H1 (cell line): ENCODE measurements around the gene LEMD1. TPM values are rescaled to one million over a fixed set of nuclear protein-coding genes. Genes with fewer than 3 reads are reported as not detected.

Source experiments
- FOSL1 ChIP-seq: IDR thresholded peaks from 2 replicates; pipeline ENCODE4 v1.6.1; 2011; ENCODE audit warnings: mild to moderate bottlenecking, low read depth, low read length, moderate library complexity; ENCODE audit not compliant: insufficient read depth
- GABPA ChIP-seq: IDR thresholded peaks from 2 replicates; pipeline ENCODE4 v1.6.1; 2011; ENCODE audit warnings: mild to moderate bottlenecking, low read length, moderate library complexity, borderline replicate concordance; ENCODE audit not compliant: insufficient read depth
- KDM4A ChIP-seq: IDR thresholded peaks from one replicate; pipeline ENCODE4 v1.7.1; 2012; ENCODE audit warnings: low read depth, mild to moderate bottlenecking, moderate library complexity, low read length, inconsistent platforms; ENCODE audit not compliant: severe bottlenecking
- POLR2AphosphoS5 ChIP-seq: IDR thresholded peaks from 2 replicates; pipeline ENCODE4 v1.6.1; 2011; ENCODE audit warnings: low read depth, low read length
- RBBP5 ChIP-seq: IDR thresholded peaks from 2 replicates; pipeline ENCODE4 v1.7.1; 2012; ENCODE audit warnings: low read depth, mild to moderate bottlenecking, inconsistent platforms, low read length, moderate library complexity, borderline replicate concordance
- TAF7 ChIP-seq: optimal IDR thresholded peaks from 2 replicates; pipeline ENCODE3; 2011; ENCODE audit warnings: low read depth, mild to moderate bottlenecking, inconsistent platforms, low read length, moderate library complexity, borderline replicate concordance
- TEAD4 ChIP-seq: IDR thresholded peaks from 2 replicates; pipeline ENCODE4 v1.6.1; 2012; ENCODE audit warnings: low read depth, low read length, inconsistent platforms, mixed read lengths
- polyA plus RNA-seq, 7 experiments: library from polyadenylated mRNA; depleted of rRNA in 3 of 7; stranded (reverse) in 5 of 7; unstranded in 2 of 7; fragments of >200 nt in 5 of 7; fragments of 200-250 nt in 2 of 7; gene quantifications; 1 replicate in 5 of 7; 2 replicates in 1 of 7; 4 replicates in 1 of 7; pipeline versions ENCODE4 v1.2.1 to v1.2.3, GENCODE V29; 2011 to 2013; ENCODE audit warnings: missing spikeins in 2 of 7, mixed read lengths in 2 of 7
- total RNA-seq: library from RNA; stranded (reverse); fragmentation: NEBNext Ultra II Directional; extraction: Animal tissue kit (Norgen Biotek cat#: 25700); gene quantifications from 2 replicates; pipeline ENCODE4 v1.2.1, GENCODE V29; 2021

LEMD1 gene
- total and polyA plus RNA-seq, 2 of the 8 experiments (the other 6 are each of a cell fraction or from before 2014, with no cell fraction given) = 10.0 to 10.5 TPM

GRCh38 chr1:205432116-205432515 lies 10.3 kb upstream of the LEMD1 start (continued):
- no peak for TF ChIP-seq TAF7
- no peak for TF ChIP-seq TEAD4
- no peak for TF ChIP-seq RBBP5
- no peak for TF ChIP-seq KDM4A
- no peak for TF ChIP-seq FOSL1
- no peak; the same call in 1 of the 2 replicates for TF ChIP-seq POLR2AphosphoS5
- TF ChIP-seq GABPA = no peak
- TF ChIP-seq, all 59 proteins: peak for 0
